ENCODE measurements around the gene CDK1. TPM values are rescaled to one million over a fixed set of nuclear protein-coding genes. Genes with fewer than 3 reads are reported as not detected.

CDK1 gene
- total and polyA plus RNA-seq, 2 donors (not counting 3 experiments of a cell fraction or from before 2014, with no cell fraction given) = 19.9 to 70.1 TPM

- no peak overlapping the region for H3K4me2 ChIP-seq (ENCODE audit: insufficient read depth, low read length)
- CTCF ChIA-PET = interaction anchor here (0.7 kb wide), 1 partner anchor 355 kb away, joined by 3 read pairs; no protein-coding TSS in a partner anchor
- H3K4me3 ChIP-seq (replicated peaks in 1 of 3; ENCODE audit: insufficient read depth in 1 of 3, low read depth in 1 of 3, low read length in 3 of 3) = no peak overlapping the region
- no peak overlapping the region for H3K9ac ChIP-seq (replicated peaks; ENCODE audit: extremely low read depth, insufficient read depth, low read length)
- dilution Hi-C loops (cut with MboI; ENCODE audit: extremely low pct_ligation_motif_present, low sequenced_read_pairs) (no loop called here), intact Hi-C loops (cut with micrococcal nuclease) (no loop called here)
- H3K36me3 ChIP-seq (ENCODE audit: control insufficient read depth in 2 of 2, extremely low read depth in 1 of 2, insufficient read depth in 2 of 2, low read length in 2 of 2) = peaks cover 0 to 8% of the 10 kb centered on the region in 2 experiments
- H3K27ac ChIP-seq (ENCODE audit: insufficient read depth, low read depth, low read length) = no peak overlapping the region
- H3K9me3 ChIP-seq (replicated peaks; ENCODE audit: control insufficient read depth, insufficient read depth, low read length) = no peaks in the 10 kb centered on the region
- no peaks in the 10 kb centered on the region for H3K79me2 ChIP-seq (ENCODE audit: control insufficient read depth, insufficient read depth, low read length)
- H2AFZ ChIP-seq (ENCODE audit: low read depth, low read length) = no peak overlapping the region
- peaks cover 2% of the 10 kb centered on the region for H3K9me1 ChIP-seq (replicated peaks; ENCODE audit: control insufficient read depth, extremely low read depth, insufficient read depth, low read length)
- no peaks in the 10 kb centered on the region for H4K20me1 ChIP-seq (replicated peaks; ENCODE audit: control insufficient read depth, extremely low read depth, insufficient read depth, low read length)
- no peaks in the 10 kb centered on the region for H3K27me3 ChIP-seq (ENCODE audit: control insufficient read depth in 2 of 2, insufficient read depth in 2 of 2, low read length in 2 of 2)
- H3K4me1 ChIP-seq (ENCODE audit: control insufficient read depth, extremely low read depth, insufficient read depth, low read length) = peaks cover 3% of the 10 kb centered on the region
- FAIRE-seq (no peak), DNase-seq (ENCODE audit: low read depth, low spot score) (no peak)
- POLR2A ChIA-PET = no interaction called here
- TF ChIP-seq JUN (IDR thresholded peaks at IDR 0.05; ENCODE audit: borderline replicate concordance, insufficient read depth, insufficient read length, low read depth) = no peak
- TF ChIP-seq POLR2AphosphoS5 (IDR thresholded peaks at IDR 0.05; ENCODE audit: insufficient read depth, low read depth, low read length) = no peak
- TF ChIP-seq MAX (IDR thresholded peaks at IDR 0.05; ENCODE audit: insufficient read depth, insufficient read length) = no peak
- TF ChIP-seq FOS (IDR thresholded peaks at IDR 0.05; ENCODE audit: borderline replicate concordance, insufficient read depth, low read length) = no peak
- TF ChIP-seq GATA2 (IDR thresholded peaks at IDR 0.05; ENCODE audit: insufficient read depth, insufficient read length, low read depth, low read length) = no peak
- TF ChIP-seq, protein P1, sequence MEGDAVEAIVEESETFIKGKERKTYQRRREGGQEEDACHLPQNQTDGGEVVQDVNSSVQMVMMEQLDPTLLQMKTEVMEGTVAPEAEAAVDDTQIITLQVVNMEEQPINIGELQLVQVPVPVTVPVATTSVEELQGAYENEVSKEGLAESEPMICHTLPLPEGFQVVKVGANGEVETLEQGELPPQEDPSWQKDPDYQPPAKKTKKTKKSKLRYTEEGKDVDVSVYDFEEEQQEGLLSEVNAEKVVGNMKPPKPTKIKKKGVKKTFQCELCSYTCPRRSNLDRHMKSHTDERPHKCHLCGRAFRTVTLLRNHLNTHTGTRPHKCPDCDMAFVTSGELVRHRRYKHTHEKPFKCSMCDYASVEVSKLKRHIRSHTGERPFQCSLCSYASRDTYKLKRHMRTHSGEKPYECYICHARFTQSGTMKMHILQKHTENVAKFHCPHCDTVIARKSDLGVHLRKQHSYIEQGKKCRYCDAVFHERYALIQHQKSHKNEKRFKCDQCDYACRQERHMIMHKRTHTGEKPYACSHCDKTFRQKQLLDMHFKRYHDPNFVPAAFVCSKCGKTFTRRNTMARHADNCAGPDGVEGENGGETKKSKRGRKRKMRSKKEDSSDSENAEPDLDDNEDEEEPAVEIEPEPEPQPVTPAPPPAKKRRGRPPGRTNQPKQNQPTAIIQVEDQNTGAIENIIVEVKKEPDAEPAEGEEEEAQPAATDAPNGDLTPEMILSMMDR (IDR thresholded peaks at IDR 0.05; ENCODE audit: extremely low read depth in 1 of 2, insufficient read depth in 1 of 2, low read depth in 1 of 2, low read length in 2 of 2) = no peak
- no TSS peak for BruUV-seq (replicated peaks)
These were observed 20.6 kb downstream of the CDK1 start for GRCh38 chr10:60798870-60799269.

Measured in endothelial cell of umbilical vein (primary cell).